Measurements from ENCODE around the gene WARS2. TPM values are rescaled to one million over a fixed set of nuclear protein-coding genes. Genes with fewer than 3 reads are reported as not detected.

Gene WARS2
- total RNA-seq, 1 experiment from 2014 or later: 27.7 TPM

- CTCF ChIA-PET: interaction anchor here (0.5 to 1.2 kb wide), 6 partner anchors 35 to 1820 kb away, joined by 3 read pairs; no protein-coding TSS in a partner anchor
- POLR2A ChIA-PET: interaction anchor here (0.6 to 2.5 kb wide), 6 partner anchors 55 to 1115 kb away, joined by 3 to 10 read pairs (median 4); partner anchors contain the start of gene WARS2
- no peak for DNase-seq (ENCODE audit: unreplicated experiment)
Measured at GRCh38 chr1:119046785-119047438, 93.5 kb downstream of the WARS2 start.

GRCh38 chr1:119046429-119046784 is 94.0 kb downstream of the WARS2 start:
- TF ChIP-seq CTCF (IDR thresholded peaks at IDR 0.05; ENCODE audit: unreplicated experiment): no peak
- Mint-ChIP-seq H3K27me3 (ENCODE audit: insufficient read depth, unreplicated experiment) (no peaks in the 10 kb centered on the region), H3K9me3 (ENCODE audit: unreplicated experiment) (no peaks in the 10 kb centered on the region), H3K27ac (ENCODE audit: low read depth, unreplicated experiment) (peak overlapping the region; percentile 86), H3K4me3 (ENCODE audit: unreplicated experiment) (peak overlapping the region; percentile 17), H3K4me1 (ENCODE audit: insufficient read depth, unreplicated experiment) (peaks cover 26% of the 10 kb centered on the region), H3K36me3 (ENCODE audit: insufficient read depth, unreplicated experiment) (peaks cover 16% of the 10 kb centered on the region)
- ChIA-PET CTCF (interaction anchor here (0.5 to 0.7 kb wide), 4 partner anchors 35 to 1819 kb away, joined by 3 read pairs; no protein-coding TSS in a partner anchor), POLR2A (interaction anchor here (0.6 to 2.5 kb wide), 6 partner anchors 35 to 1114 kb away, joined by 3 to 10 read pairs (median 4); partner anchors contain the start of gene WARS2)
- no TSS peak for BruUV-seq (replicated peaks)
- DNase-seq (ENCODE audit: unreplicated experiment): peak; percentile 43
- intact Hi-C loops (cut with micrococcal nuclease): no loop called here

More at GRCh38 chr1:119046785-119047438, 93.5 kb downstream of the WARS2 start:
- Mint-ChIP-seq H3K4me3 (ENCODE audit: unreplicated experiment) (peak overlapping the region; percentile 17), H3K9me3 (ENCODE audit: unreplicated experiment) (no peaks in the 10 kb centered on the region), H3K4me1 (ENCODE audit: insufficient read depth, unreplicated experiment) (peaks cover 26% of the 10 kb centered on the region), H3K36me3 (ENCODE audit: insufficient read depth, unreplicated experiment) (peaks cover 16% of the 10 kb centered on the region), H3K27ac (ENCODE audit: low read depth, unreplicated experiment) (peak overlapping the region; percentile 86), H3K27me3 (ENCODE audit: insufficient read depth, unreplicated experiment) (no peaks in the 10 kb centered on the region)
- no TSS peak for BruUV-seq (replicated peaks)
- no peak for TF ChIP-seq CTCF (IDR thresholded peaks at IDR 0.05; ENCODE audit: unreplicated experiment)
- intact Hi-C loops (cut with micrococcal nuclease): no loop called here

GRCh38 chr1:119045096-119045746 is 95.2 kb downstream of the WARS2 start:
- no peak for TF ChIP-seq CTCF (IDR thresholded peaks at IDR 0.05; ENCODE audit: unreplicated experiment)
- intact Hi-C loops (cut with micrococcal nuclease): no loop called here
- Mint-ChIP-seq H3K4me3 (ENCODE audit: unreplicated experiment) (no peak overlapping the region), H3K27me3 (ENCODE audit: insufficient read depth, unreplicated experiment) (no peaks in the 10 kb centered on the region), H3K4me1 (ENCODE audit: insufficient read depth, unreplicated experiment) (peaks cover 35% of the 10 kb centered on the region), H3K9me3 (ENCODE audit: unreplicated experiment) (no peaks in the 10 kb centered on the region), H3K36me3 (ENCODE audit: insufficient read depth, unreplicated experiment) (peaks cover 22% of the 10 kb centered on the region), H3K27ac (ENCODE audit: low read depth, unreplicated experiment) (peak overlapping the region; percentile 86)
- BruUV-seq (replicated peaks): no TSS peak
- CTCF ChIA-PET: no interaction called here
- no peak for DNase-seq (ENCODE audit: unreplicated experiment)
- POLR2A ChIA-PET: interaction anchor here (1.4 to 2.5 kb wide), 3 partner anchors 10 to 96 kb away, joined by 4 to 10 read pairs (median 4); partner anchors contain the start of gene WARS2

- BruUV-seq (replicated peaks): no TSS peak
- peak; percentile 63 for DNase-seq (ENCODE audit: unreplicated experiment)
- ChIA-PET POLR2A (interaction anchor here (0.6 to 2.1 kb wide), 8 partner anchors 8 to 922 kb away, joined by 3 to 10 read pairs (median 3); partner anchors contain the start of gene WARS2), CTCF (interaction anchor here (1.0 to 1.1 kb wide), 2 partner anchors 38 to 234 kb away, joined by 3 to 4 read pairs; no protein-coding TSS in a partner anchor)
- no peak overlapping the region for H3K4me3 Mint-ChIP-seq (ENCODE audit: unreplicated experiment)
- no peak for TF ChIP-seq CTCF (IDR thresholded peaks at IDR 0.05; ENCODE audit: unreplicated experiment)
- no peak overlapping the region for H3K27ac Mint-ChIP-seq (ENCODE audit: low read depth, unreplicated experiment)
- H3K9me3 Mint-ChIP-seq (ENCODE audit: unreplicated experiment): no peaks in the 10 kb centered on the region
- H3K27me3 Mint-ChIP-seq (ENCODE audit: insufficient read depth, unreplicated experiment): no peaks in the 10 kb centered on the region
- peaks cover 36% of the 10 kb centered on the region for H3K36me3 Mint-ChIP-seq (ENCODE audit: insufficient read depth, unreplicated experiment)
- intact Hi-C loops (cut with micrococcal nuclease): loop anchor here (1.0 kb wide), 1 partner anchor 99 kb away; the partner anchor contains the start of gene WARS2
- peaks cover 22% of the 10 kb centered on the region for H3K4me1 Mint-ChIP-seq (ENCODE audit: insufficient read depth, unreplicated experiment)
Measured at GRCh38 chr1:119040906-119041305, 99.5 kb downstream of the WARS2 start.
